Measurements from ENCODE around the gene NALF2. TPM values are rescaled to one million over a fixed set of nuclear protein-coding genes. Genes with fewer than 3 reads are reported as not detected.
A peak's percentile ranks its signal among the peaks of the same experiment; 100 is the strongest.

NALF2 gene
- under 1 TPM; 0.65 to 0.80 (median 0.74) TPM for polyA plus RNA-seq (ENCODE audit: insufficient read length in 3 of 3)

DNA sequence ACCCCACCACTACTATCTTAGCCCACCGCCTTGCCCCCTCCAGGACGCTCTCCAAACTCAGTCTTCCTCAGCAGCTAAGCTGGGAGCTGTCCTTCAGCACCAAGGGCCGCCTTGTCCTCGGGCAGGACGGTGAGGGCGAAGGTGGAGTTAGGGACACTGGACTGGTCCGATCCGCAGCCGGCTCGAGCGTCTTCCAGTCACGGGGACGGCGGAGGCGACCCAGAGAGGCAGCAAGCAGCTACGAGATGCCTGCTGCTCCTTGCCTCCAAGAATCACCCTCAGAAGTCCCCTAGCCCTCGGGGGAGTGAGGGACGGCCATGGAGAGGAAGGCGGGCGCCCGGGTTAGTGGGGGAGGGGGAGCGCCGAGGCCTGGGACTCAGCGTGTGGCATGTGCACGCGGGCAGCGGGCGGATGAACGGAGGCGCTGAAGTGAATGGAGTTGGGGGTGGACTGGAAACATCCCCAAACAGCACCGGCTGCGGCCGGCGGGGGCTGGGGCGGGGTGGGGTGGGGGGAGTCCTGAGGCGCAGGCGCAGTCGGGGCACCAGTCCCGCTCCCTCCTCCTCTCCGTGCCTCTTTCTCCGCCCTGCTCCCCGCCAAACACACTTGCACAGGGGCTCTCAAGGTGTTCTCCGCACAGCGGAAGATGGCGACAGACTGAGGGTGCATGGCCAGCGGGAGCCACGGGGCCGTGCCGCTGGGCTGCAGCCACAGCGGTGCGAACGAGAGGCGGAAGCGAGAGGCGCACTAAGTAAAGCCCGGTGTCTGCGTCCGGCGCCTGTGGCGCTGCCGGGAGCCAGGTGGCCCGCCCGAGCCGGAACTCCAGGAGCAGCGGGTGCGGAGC lies at the start of gene NALF2:
NALF2 (plus strand) TSS at position 545 of the 844 bp plus-strand sequence. CDS start 957 bp downstream, outside the sequence.
- DNase-seq (ENCODE audit: low read depth in 3 of 3, low spot score in 2 of 3), result peak; percentile 40 to 63 (median 42)

- DNase-seq (ENCODE audit: low read depth in 3 of 3, low spot score in 2 of 3), result no peak
Observed at GRCh38 chrX:69457756-69458155, 46.4 kb upstream of the NALF2 start.

- DNase-seq (ENCODE audit: low read depth in 3 of 3, low spot score in 2 of 3), result no peak
Observed at GRCh38 chrX:69466546-69466945, 37.6 kb upstream of the NALF2 start.

DNA sequence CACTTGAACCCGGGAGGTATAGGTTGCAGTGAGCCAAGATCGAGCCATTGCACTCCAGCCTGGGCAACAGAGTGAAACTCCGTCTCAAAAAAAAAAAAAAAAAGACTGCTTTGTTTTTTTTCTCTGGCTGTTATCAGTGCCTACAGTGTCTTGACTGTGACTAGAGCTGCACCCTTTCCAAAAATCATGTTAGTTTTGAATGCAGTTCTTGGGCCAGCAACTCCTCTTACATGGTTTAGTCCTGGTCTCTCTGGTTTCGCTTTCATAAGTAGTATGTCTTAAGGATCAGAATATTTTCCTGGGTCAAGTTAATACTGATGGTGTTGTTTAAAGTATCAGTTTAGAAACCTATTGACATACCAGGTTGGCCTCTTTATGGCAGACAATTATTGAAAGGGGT lies 34.2 kb upstream of the NALF2 start:
- DNase-seq (ENCODE audit: low read depth in 3 of 3, low spot score in 2 of 3), result no peak

DNA sequence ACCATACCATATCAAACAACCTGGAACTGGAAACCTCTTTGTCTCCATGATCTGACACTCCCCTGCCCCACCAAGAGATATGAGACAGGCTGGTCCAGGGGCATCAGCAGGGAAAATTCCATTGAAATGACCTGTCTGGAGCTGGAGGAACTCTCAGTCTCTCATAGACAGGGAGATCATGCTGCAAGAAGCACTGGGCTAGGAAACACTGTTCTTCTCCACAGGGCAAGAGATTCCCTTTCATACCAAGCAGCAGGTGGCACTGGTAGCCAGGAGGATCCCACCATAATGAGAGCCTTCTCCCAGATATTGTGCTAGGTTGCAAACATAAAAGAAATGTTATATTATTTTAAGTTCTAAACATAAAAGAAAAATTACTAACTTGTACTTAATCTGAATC lies 14.5 kb upstream of the NALF2 start:
- DNase-seq (ENCODE audit: low read depth in 3 of 3, low spot score in 2 of 3), result no peak

DNA sequence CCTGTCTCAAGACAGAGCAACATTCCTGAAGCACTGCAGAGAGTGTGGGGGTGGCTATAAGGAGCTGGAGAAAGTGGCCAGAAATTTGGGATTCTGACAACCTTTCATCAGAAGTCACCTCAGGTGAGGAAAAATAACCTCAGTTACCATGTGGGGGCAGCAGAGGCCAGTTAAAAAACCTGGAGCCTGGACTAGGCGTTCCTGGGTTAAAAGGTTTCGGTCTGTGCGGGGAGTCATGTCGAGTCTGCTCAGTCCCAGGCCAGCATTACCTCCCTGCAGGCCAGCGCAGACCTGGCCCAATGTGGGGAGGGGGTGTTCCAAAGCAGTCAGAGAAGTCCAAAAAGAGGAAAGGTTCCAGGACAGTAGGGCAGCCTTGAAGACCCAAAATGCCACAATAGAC lies 10.9 kb upstream of the NALF2 start:
- no peak for DNase-seq (ENCODE audit: low read depth in 3 of 3, low spot score in 2 of 3)

DNA sequence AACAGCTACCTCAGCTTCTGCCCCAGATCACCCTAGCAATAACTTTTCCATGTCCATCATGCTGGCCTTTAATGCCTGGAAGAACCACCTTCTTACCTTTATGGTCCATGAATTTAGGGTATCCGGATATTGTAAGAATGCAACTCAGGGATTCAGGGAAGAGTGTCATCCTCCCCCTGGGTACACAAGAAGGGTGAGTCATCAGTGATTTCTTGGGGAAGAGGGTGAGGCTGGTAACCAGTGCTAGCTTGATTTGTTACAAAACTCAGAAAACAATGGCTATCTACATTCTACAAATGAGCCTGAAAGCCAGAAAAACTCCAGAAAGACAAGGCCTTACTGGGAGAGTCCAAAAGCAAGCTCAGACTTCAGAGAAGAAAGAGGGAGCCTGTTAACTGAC lies 10.4 kb upstream of the NALF2 start:
- no peak for DNase-seq (ENCODE audit: low read depth in 3 of 3, low spot score in 2 of 3)

GRCh38 chrX:69496183-69496582 lies 7.9 kb upstream of the NALF2 start:
- no peak for DNase-seq (ENCODE audit: low read depth in 3 of 3, low spot score in 2 of 3)

GRCh38 chrX:69501429-69501828 lies 2.7 kb upstream of the NALF2 start:
- no peak for DNase-seq (ENCODE audit: low read depth in 3 of 3, low spot score in 2 of 3)

GRCh38 chrX:69503228-69503781 lies 821 bp upstream of the NALF2 start:
- DNase-seq (ENCODE audit: low read depth in 3 of 3, low spot score in 2 of 3), result no peak

- no peak for DNase-seq (ENCODE audit: low read depth in 3 of 3, low spot score in 2 of 3)
Observed at GRCh38 chrX:69504626-69505612, 793 bp downstream of the NALF2 start.

DNA sequence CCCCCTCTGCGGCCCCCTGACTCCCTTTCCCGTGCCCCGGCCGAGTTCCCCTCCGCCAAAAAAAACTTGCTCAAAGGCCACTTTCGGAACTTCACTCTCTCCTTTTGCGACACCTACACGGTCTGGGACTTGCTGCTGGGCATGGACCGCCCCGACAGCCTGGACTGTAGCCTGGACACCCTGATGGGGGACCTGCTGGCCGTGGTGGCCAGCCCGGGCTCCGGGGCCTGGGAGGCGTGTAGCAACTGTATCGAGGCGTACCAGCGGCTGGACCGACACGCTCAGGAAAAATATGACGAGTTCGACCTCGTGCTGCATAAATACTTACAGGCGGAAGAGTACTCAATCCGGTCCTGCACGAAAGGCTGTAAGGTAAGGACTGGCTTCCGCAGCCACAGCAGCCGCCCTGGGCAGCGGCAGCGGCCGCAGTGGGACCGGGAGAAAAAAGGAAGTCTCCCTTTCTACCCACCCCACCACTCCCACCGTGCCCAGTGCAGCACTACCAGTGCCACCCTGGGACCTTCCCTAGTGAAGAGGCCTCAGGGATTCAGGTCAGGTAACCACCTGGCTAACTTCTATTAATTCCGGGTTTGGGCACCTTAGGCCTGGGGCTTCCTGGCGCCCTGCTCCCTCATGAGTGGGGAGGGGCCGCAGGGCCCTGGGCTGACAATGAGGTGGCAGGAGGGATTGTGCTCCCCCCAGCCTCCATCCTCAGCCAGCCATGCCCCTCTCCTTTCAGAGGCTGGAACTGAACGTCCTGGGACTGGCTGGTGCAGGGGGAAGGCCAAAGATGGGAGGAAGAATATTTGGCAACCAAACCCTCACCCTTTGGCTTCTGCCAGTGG lies 1.9 kb downstream of the NALF2 start:
- DNase-seq (ENCODE audit: low read depth in 3 of 3, low spot score in 2 of 3), result no peak

DNA sequence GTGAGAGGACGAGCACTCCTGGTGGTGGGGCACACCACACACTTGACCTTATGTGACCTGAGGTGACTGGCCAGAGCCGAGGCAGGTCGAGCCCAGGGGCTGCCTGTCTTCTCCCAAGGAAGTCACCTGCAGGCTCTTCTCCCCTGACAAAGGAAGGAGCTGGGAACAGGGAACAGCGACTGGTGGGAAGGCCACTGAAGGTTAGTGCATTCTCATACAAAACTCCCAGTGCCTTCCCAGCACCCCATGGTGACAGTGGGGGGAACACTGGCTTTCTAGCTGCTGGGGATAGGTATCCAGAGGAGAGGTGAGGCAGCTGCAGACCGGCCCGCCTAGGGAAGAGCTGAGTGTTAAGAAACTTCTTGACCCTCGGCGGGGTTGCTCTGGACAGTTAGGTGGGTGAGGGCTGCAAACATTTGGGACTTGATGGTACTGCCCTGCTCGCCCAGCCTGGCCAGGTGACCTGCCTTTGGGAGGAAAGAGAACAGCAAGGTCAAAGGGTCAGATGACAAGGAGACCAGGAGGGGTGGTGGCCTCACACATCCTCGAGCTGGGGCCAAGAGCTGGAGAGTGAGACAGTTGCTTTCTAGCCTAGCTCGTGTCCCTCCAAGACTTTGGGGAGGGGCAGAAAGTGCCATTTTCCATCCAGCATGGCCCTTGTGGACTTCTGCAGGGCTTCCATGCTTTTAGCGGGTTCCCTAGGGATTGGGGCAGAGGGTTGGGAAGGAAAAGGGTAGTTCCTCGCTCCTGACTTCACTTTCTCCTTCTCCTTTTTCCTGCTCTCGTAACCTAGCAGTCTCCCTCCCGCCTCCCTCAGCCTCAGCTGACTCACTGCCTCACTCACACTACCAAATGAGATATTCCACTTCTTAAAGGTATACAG lies 2.7 kb downstream of the NALF2 start:
- no peak for DNase-seq (ENCODE audit: low read depth in 3 of 3, low spot score in 2 of 3)

GRCh38 chrX:69507500-69507789 lies 3.3 kb downstream of the NALF2 start:
- DNase-seq (ENCODE audit: low read depth in 3 of 3, low spot score in 2 of 3), result no peak

DNA sequence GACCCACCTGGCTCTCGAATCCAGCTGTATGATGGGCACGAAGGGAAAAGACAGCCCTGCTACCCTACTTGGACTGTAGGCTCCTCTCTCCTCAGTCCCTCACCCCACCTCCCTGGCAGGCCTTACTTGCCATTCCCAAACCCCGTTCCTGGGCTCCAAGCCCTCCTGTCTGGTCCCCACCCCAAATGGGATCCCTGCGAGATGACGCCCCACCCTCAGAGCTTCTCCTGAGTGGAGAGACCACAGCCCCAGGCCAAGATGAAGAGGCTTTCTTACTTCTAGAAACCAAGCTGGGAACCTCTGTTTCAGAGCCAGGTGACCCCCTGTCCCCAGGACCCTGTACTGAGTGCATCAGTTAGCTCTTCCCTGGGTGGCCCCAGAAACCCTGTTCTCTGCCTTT lies 4.5 kb downstream of the NALF2 start:
- DNase-seq (ENCODE audit: low read depth in 3 of 3, low spot score in 2 of 3), result no peak

DNA sequence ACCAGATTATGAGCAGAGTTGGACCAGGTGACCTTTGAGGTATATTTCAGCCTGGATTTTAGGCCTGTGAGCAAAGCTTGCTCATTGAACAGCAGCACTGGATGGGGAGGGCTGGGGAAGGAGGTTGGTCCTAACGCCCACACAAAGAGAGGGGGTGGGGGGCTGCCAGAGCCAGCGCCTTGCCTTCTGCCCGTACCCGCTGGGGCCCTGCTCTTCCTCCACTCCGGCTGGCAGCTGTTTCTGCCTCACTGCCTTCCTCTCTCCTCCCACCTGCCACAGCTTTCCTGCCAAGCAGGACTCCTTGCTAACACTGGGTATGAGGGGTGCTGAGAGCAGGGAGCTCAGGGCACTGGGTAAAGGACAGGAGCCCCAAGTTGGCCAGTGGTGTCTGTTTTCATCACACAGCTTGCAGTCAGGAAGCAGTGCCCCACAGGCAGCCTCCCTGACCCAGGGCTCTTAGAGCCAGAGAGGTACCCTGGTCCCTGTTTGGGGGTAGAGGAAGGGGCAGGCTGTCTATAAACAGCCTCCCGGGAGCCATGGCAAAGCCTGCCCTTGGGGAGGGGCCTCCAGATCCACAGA lies 6.1 kb downstream of the NALF2 start:
- no peak for DNase-seq (ENCODE audit: low read depth in 3 of 3, low spot score in 2 of 3)

GRCh38 chrX:69510914-69511513 lies 6.9 kb downstream of the NALF2 start:
- no peak for DNase-seq (ENCODE audit: low read depth in 3 of 3, low spot score in 2 of 3)

GRCh38 chrX:69522052-69522451 lies 17.9 kb downstream of the NALF2 start:
- DNase-seq (ENCODE audit: low read depth in 3 of 3, low spot score in 2 of 3), result no peak

DNA sequence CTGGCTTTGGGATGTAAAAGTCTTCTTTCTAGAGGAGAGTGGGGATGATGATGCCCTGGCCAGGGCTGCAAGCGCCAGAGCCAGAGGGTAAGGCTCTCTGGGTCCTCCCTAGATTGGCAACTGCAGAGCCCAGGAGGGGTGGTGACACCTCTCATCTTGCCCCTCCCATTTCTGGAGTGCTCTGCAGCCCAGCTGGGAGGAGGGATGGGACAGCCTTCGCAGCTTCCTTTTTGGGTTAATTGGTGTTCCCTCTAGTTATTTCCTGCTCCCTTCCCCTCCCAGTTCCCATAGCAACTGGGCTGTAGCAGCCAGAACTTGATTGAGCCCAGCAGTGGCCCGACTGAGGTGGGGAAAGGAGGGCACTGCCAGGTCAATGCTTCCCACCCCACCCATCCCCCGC lies 19.2 kb downstream of the NALF2 start:
- DNase-seq (ENCODE audit: low read depth in 3 of 3, low spot score in 2 of 3), result no peak

Data from right renal cortex interstitium (tissue), 3 donors.